ENCODE results near the gene OXCT2.

DNA sequence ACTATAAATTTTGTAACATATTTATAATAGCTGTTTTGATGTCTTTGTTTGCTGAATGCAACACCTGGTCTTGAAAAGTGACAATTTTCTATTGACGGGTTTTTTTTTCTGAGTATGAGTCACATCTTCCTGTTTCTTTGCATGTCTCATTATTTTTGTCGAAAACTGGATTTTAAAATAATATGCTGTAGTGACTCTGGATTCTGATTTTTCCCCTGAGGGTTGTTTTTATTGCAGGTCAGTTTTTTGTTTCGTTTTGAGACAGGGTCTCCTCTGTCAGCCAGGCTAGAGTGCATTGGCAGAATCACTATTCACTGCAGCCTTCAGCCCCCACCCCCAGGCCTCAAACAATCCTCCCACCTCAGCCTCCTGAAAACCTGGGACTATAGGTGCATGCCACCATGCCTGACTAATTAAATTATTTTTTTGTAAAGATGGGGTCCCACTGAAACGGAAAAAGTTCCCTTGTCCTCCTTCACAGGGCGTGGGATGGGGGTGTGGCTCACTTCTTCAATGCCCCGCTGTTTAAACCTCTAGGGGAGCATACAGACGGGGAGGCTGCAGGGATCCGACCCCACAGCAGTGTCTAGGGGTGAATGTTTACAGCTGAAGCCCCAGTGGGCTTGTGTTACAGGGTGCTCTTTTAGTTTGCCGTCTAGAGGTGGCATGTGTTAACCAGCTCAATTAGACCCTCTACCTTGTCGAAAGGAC lies 43.8 kb downstream of the OXCT2 start:
- TF ChIP-seq EZH2phosphoT487 (IDR thresholded peaks at IDR 0.05; ENCODE audit: insufficient read depth, low read depth) (no peak), EZH2 (IDR thresholded peaks at IDR 0.05; ENCODE audit: insufficient read depth, poor library complexity, severe bottlenecking) (no peak)
